Keratinocyte (primary cell): ENCODE measurements around the gene DUSP3. TPM values are rescaled to one million over a fixed set of nuclear protein-coding genes. Genes with fewer than 3 reads are reported as not detected.

Experiments used
- DNase-seq: peaks from one replicate; pipeline ENCODE4 v3.0.0-alpha.2; 2011; ENCODE audit warnings: low read depth, missing footprints, low spot score
- FAIRE-seq: peaks from 2 replicates; lab custom pipeline; 2011; peaks lifted over from hg19 to GRCh38; lab: Jason Lieb, UNC
- H2AFZ ChIP-seq: 2 replicates; pipeline ENCODE4 v1.6.0; 2012; ENCODE audit warnings: low read length, control low read depth, inconsistent platforms; ENCODE audit not compliant: control insufficient read depth
- H3K27ac ChIP-seq: 2 replicates; pipeline ENCODE4 v1.5.1; 2011; ENCODE audit warnings: low read length; ENCODE audit not compliant: control insufficient read depth, insufficient read depth
- H3K27me3 ChIP-seq: 3 replicates; pipeline ENCODE4 v1.6.0; 2011; ENCODE audit warnings: low read length; ENCODE audit not compliant: control insufficient read depth, insufficient read depth; ENCODE audit errors: extremely low read depth
- H3K36me3 ChIP-seq, 2 experiments: 2 replicates in 1 of 2; 3 replicates in 1 of 2; pipeline ENCODE4 v1.5.1; 2011; ENCODE audit warnings: low read length in 2 of 2, mild to moderate bottlenecking in 1 of 2; ENCODE audit not compliant: control insufficient read depth in 2 of 2, insufficient read depth in 2 of 2; ENCODE audit errors: extremely low read depth in 1 of 2
- H3K4me1 ChIP-seq: 3 replicates; pipeline ENCODE4 v1.5.1; 2011; ENCODE audit warnings: low read length; ENCODE audit not compliant: control insufficient read depth, insufficient read depth; ENCODE audit errors: extremely low read depth
- H3K4me2 ChIP-seq: 3 replicates; pipeline ENCODE4 v1.6.0; 2011; ENCODE audit warnings: low read depth, low read length; ENCODE audit not compliant: control insufficient read depth, insufficient read depth; ENCODE audit errors: extremely low read depth
- H3K4me3 ChIP-seq, 3 experiments: fragments of 200-600 bp in 1 of 3; sonication (generic) in 1 of 3; 2 replicates in 2 of 3; 3 replicates in 1 of 3; pipeline ENCODE4 v1.5.1; 2011 to 2016; ENCODE audit warnings: low read length in 3 of 3, mild to moderate bottlenecking in 3 of 3, control low read depth in 2 of 3, inconsistent platforms in 1 of 3, low read depth in 1 of 3, mixed read lengths in 1 of 3, mixed run types in 1 of 3, moderate library complexity in 1 of 3; ENCODE audit not compliant: control insufficient read depth in 2 of 3, insufficient read depth in 2 of 3; ENCODE audit errors: extremely low read depth in 1 of 3
- H3K79me2 ChIP-seq: 2 replicates; pipeline ENCODE4 v1.6.0; 2012; ENCODE audit warnings: low read length; ENCODE audit not compliant: control insufficient read depth, insufficient read depth
- H3K9ac ChIP-seq: 3 replicates; pipeline ENCODE4 v1.6.0; 2011; ENCODE audit warnings: low read length; ENCODE audit not compliant: control insufficient read depth, insufficient read depth; ENCODE audit errors: extremely low read depth
- H3K9me1 ChIP-seq: 3 replicates; pipeline ENCODE4 v1.6.0; 2011; ENCODE audit warnings: low read length; ENCODE audit not compliant: control insufficient read depth, insufficient read depth; ENCODE audit errors: extremely low read depth
- H3K9me3 ChIP-seq: 2 replicates; pipeline ENCODE4 v1.5.1; 2012; ENCODE audit warnings: low read depth, low read length; ENCODE audit not compliant: control insufficient read depth
- H4K20me1 ChIP-seq: 3 replicates; pipeline ENCODE4 v1.6.0; 2011; ENCODE audit warnings: low read length; ENCODE audit not compliant: control insufficient read depth, insufficient read depth; ENCODE audit errors: extremely low read depth
- CTCF ChIP-seq, 3 experiments: IDR thresholded peaks in 1 of 3; conservative IDR thresholded peaks in 1 of 3; optimal IDR thresholded peaks in 1 of 3; 2 replicates in 2 of 3; 3 replicates in 1 of 3; pipeline versions ENCODE3 to v1.5.1; 2011; ENCODE audit warnings: low read length in 3 of 3, mild to moderate bottlenecking in 3 of 3, moderate library complexity in 2 of 3, control low read depth in 1 of 3, inconsistent platforms in 1 of 3; ENCODE audit not compliant: insufficient read depth in 2 of 3; ENCODE audit errors: extremely low read depth in 1 of 3
- EZH2 ChIP-seq: IDR thresholded peaks from one replicate; pipeline ENCODE4 v1.6.1; 2012; ENCODE audit warnings: inconsistent platforms, mild to moderate bottlenecking, low read length, moderate library complexity
- dilution Hi-C: fragments of 300-500 bp; cut with MboI; formaldehyde crosslinking; loops from one replicate; pipeline ENCODE4 v1.7.0; 2020; ENCODE audit warnings: low sequenced_read_pairs; ENCODE audit not compliant: extremely low pct_ligation_motif_present
- polyA plus RNA-seq, 5 experiments: library from polyadenylated mRNA; depleted of rRNA in 3 of 5; stranded (reverse) in 3 of 5; stranded (forward) in 1 of 5; unstranded in 1 of 5; fragments of >200 nt; gene quantifications; 1 replicate in 1 of 5; 2 replicates in 3 of 5; 3 replicates in 1 of 5; pipeline versions ENCODE4 v1.2.1 to v1.2.3, GENCODE V29; 2011 to 2012; ENCODE audit warnings: missing spikeins in 2 of 5, low read depth in 1 of 5, low replicate concordance in 1 of 5

The DUSP3 gene
- polyA plus RNA-seq, 1 donor (not counting 4 experiments of a cell fraction or from before 2014, with no cell fraction given) = 39.2 TPM

DNA sequence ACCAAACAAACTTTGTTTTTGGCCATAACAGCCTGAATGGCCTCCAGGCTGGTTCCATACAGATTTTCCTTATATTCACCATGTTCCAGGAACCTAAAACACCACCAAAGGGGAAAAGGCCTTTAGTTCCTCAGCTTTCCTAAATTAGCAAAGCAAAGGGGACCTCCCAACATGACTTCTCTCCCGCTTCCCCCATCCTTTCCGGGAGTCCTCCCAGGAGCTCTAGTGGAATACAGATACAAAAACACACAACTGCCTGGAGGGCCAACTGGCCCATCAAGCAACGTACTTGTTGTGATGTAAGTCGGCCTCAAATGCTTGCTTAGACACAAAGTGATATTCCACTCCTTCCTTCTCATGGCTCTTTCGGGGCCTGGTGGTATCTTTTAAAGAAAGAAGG, 32.0 kb upstream of the DUSP3 start:
- dilution Hi-C loops = no loop called here
- Histone ChIP-seq H3K27me3 (no peaks in the 10 kb centered on the region), H3K9me1 (no peaks in the 10 kb centered on the region), H3K27ac (no peak overlapping the region), H3K36me3 (peaks cover 16 to 34% of the 10 kb centered on the region in 2 experiments), H3K79me2 (no peaks in the 10 kb centered on the region), H3K4me1 (peaks cover 9% of the 10 kb centered on the region), H4K20me1 (no peaks in the 10 kb centered on the region), H3K9me3 (no peaks in the 10 kb centered on the region), H3K9ac (no peak overlapping the region), H3K4me2 (no peak overlapping the region), H3K4me3 (no peak overlapping the region), H2AFZ (no peak overlapping the region)
- DNase-seq (no peak), FAIRE-seq (no peak)
- no peak for TF ChIP-seq CTCF (optimal IDR thresholded peaks at IDR 0.05 in 1 of 3, IDR thresholded peaks at IDR 0.05 in 1 of 3, conservative IDR thresholded peaks at IDR 0.05 in 1 of 3; ENCODE audit: extremely low read depth in 1 of 3, insufficient read depth in 2 of 3, low read length in 3 of 3)
- TF ChIP-seq EZH2 = no peak

GRCh38 chr17:43810226-43810715, 31.5 kb upstream of the DUSP3 start:
- DNase-seq (no peak), FAIRE-seq (no peak)
- Histone ChIP-seq H3K9me1 (no peaks in the 10 kb centered on the region), H3K9me3 (no peaks in the 10 kb centered on the region), H3K4me3 (no peak overlapping the region), H4K20me1 (no peaks in the 10 kb centered on the region), H3K36me3 (peaks cover 16 to 34% of the 10 kb centered on the region in 2 experiments), H3K4me1 (peaks cover 9% of the 10 kb centered on the region), H3K27me3 (no peaks in the 10 kb centered on the region), H3K4me2 (no peak overlapping the region), H2AFZ (no peak overlapping the region), H3K27ac (no peak overlapping the region), H3K79me2 (no peaks in the 10 kb centered on the region), H3K9ac (no peak overlapping the region)
- dilution Hi-C loops = no loop called here
- TF ChIP-seq EZH2 (no peak), CTCF (optimal IDR thresholded peaks at IDR 0.05 in 1 of 3, IDR thresholded peaks at IDR 0.05 in 1 of 3, conservative IDR thresholded peaks at IDR 0.05 in 1 of 3; ENCODE audit: extremely low read depth in 1 of 3, insufficient read depth in 2 of 3, low read length in 3 of 3) (no peak)
